GM12874 (cell line): ENCODE measurements around the gene TXN2.

Experiments used
- CTCF ChIP-seq: IDR thresholded peaks from 2 replicates; pipeline ENCODE4 v1.5.1; 2011; ENCODE audit warnings: low read depth, mild to moderate bottlenecking, control low read depth, low read length, moderate library complexity; ENCODE audit not compliant: insufficient read depth

Gene TXN2

GRCh38 chr22:36497910-36498665, 16.6 kb upstream of the TXN2 start:
- TF ChIP-seq CTCF = no peak

GRCh38 chr22:36493690-36494110, 12.3 kb upstream of the TXN2 start:
- TF ChIP-seq CTCF = no peak

GRCh38 chr22:36492109-36492508, 10.7 kb upstream of the TXN2 start:
- no peak for TF ChIP-seq CTCF

GRCh38 chr22:36491155-36491554, 9.7 kb upstream of the TXN2 start:
- no peak for TF ChIP-seq CTCF

GRCh38 chr22:36486619-36487384, 5.4 kb upstream of the TXN2 start:
- peak; percentile 41; the same call in 1 of the 2 replicates for TF ChIP-seq CTCF

GRCh38 chr22:36480941-36481392, 473 bp downstream of the TXN2 start:
- no peak for TF ChIP-seq CTCF

GRCh38 chr22:36478966-36479365, 2.5 kb downstream of the TXN2 start:
- no peak for TF ChIP-seq CTCF
